BJ (cell line): ENCODE data around the gene ZNF674. TPM values are rescaled to one million over a fixed set of nuclear protein-coding genes. Genes with fewer than 3 reads are reported as not detected.

Source experiments
- CTCF ChIA-PET: fragments of 350-600 bp; formaldehyde crosslinking; extraction: SDS; loops from one replicate; lab custom pipeline; 2021; ENCODE audit warnings: antibody characterized with exemption, inconsistent platforms; lab: Yijun Ruan, JAX
- POLR2A ChIA-PET: fragments of 300-600 bp; sonication (Branson Sonifier 250); formaldehyde crosslinking; extraction: SDS; loops from one replicate; lab custom pipeline; 2021; ENCODE audit warnings: antibody characterized with exemption; lab: Charles Lee
- DNase-seq: peaks from one replicate; pipeline ENCODE4 v3.0.0-alpha.2; 2011; ENCODE audit warnings: low read depth
- H3K27me3 ChIP-seq: 2 replicates; pipeline ENCODE4 v1.6.0; 2011; ENCODE audit warnings: low read length; ENCODE audit not compliant: control insufficient read depth, insufficient read depth
- H3K36me3 ChIP-seq: 2 replicates; pipeline ENCODE4 v1.5.1; 2011; ENCODE audit warnings: low read length; ENCODE audit not compliant: control insufficient read depth, insufficient read depth
- H3K4me3 ChIP-seq: 2 replicates; pipeline ENCODE4 v1.5.1; 2011; ENCODE audit warnings: low read depth, mild to moderate bottlenecking, control low read depth, low read length
- polyA plus RNA-seq: library from polyadenylated mRNA; depleted of rRNA; stranded (reverse); fragments of >200 nt; gene quantifications from 2 replicates; pipeline ENCODE4 v1.2.3, GENCODE V29; 2011
- TF ChIP-seq, protein P1 (sequence below): IDR thresholded peaks from 2 replicates; pipeline ENCODE4 v1.5.1; 2011; ENCODE audit warnings: low read depth, mild to moderate bottlenecking, control low read depth, inconsistent platforms, low read length, moderate library complexity; ENCODE audit not compliant: insufficient read depth

The ZNF674 gene
- polyA plus RNA-seq, 1 experiment = 7.0 TPM

DNA sequence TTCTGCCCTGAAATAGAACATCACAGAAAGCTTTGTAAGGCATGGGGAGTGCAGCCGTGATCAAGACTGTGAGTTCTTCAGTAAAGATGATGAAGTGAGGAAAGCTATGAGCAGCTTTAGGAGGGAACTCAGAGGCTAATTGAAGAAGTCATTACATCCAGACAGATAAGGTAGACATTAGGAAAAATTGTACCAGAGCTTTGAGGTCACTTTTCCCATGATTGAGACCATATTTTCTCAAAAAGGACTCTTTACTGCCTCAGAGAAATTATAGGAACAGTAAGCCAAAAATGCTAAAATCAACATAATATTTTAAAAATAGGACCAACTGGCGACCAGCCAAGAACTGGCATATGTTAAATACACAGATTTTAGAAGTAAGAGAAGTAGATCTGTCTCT is 39.5 kb upstream of the ZNF674 start:
- ChIA-PET CTCF (interaction anchor here (0.7 kb wide), 1 partner anchor 110 kb away, joined by 3 read pairs; no protein-coding TSS in a partner anchor), POLR2A (no interaction called here)
- no peaks in the 10 kb centered on the region for H3K36me3 ChIP-seq
- H3K27me3 ChIP-seq = no peaks in the 10 kb centered on the region
- no peak for DNase-seq
- TF ChIP-seq, protein P1, sequence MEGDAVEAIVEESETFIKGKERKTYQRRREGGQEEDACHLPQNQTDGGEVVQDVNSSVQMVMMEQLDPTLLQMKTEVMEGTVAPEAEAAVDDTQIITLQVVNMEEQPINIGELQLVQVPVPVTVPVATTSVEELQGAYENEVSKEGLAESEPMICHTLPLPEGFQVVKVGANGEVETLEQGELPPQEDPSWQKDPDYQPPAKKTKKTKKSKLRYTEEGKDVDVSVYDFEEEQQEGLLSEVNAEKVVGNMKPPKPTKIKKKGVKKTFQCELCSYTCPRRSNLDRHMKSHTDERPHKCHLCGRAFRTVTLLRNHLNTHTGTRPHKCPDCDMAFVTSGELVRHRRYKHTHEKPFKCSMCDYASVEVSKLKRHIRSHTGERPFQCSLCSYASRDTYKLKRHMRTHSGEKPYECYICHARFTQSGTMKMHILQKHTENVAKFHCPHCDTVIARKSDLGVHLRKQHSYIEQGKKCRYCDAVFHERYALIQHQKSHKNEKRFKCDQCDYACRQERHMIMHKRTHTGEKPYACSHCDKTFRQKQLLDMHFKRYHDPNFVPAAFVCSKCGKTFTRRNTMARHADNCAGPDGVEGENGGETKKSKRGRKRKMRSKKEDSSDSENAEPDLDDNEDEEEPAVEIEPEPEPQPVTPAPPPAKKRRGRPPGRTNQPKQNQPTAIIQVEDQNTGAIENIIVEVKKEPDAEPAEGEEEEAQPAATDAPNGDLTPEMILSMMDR = no peak
- no peak overlapping the region for H3K4me3 ChIP-seq

GRCh38 chrX:46582966-46583365 is 37.7 kb upstream of the ZNF674 start:
- ChIA-PET POLR2A (no interaction called here), CTCF (no interaction called here)
- TF ChIP-seq, protein P1 = no peak
- DNase-seq = peak; percentile 84
- Histone ChIP-seq H3K27me3 (no peaks in the 10 kb centered on the region), H3K36me3 (no peaks in the 10 kb centered on the region), H3K4me3 (no peak overlapping the region)

- Histone ChIP-seq H3K36me3 (no peaks in the 10 kb centered on the region), H3K27me3 (no peaks in the 10 kb centered on the region), H3K4me3 (no peak overlapping the region)
- ChIA-PET CTCF (no interaction called here), POLR2A (no interaction called here)
- TF ChIP-seq, protein P1 = no peak
- DNase-seq = no peak
These were observed 37.1 kb upstream of the ZNF674 start for GRCh38 chrX:46582325-46582724.

DNA sequence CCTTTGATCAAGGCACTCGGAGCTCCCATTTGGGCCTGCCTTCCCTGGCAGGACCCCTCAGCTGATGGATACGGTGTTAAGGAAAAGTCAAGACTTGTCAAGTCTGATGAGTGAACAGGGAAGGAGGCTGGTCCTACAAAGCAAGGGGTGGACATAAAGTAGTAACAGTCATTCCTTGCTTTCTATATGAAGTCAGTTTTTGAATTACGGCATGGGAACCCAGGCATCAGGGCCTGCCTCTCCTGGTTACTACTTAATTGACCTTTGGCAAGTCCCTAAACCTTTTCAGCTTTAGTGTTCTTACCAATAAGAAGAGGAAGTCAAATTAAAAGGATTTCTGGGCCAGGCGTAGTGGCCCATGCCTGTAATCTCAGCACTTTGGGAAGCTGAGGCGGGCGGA is 35.4 kb upstream of the ZNF674 start:
- H3K27me3 ChIP-seq = no peaks in the 10 kb centered on the region
- no peaks in the 10 kb centered on the region for H3K36me3 ChIP-seq
- DNase-seq = no peak
- no peak overlapping the region for H3K4me3 ChIP-seq
- TF ChIP-seq, protein P1 = no peak
- CTCF ChIA-PET = no interaction called here
- POLR2A ChIA-PET = no interaction called here

DNA sequence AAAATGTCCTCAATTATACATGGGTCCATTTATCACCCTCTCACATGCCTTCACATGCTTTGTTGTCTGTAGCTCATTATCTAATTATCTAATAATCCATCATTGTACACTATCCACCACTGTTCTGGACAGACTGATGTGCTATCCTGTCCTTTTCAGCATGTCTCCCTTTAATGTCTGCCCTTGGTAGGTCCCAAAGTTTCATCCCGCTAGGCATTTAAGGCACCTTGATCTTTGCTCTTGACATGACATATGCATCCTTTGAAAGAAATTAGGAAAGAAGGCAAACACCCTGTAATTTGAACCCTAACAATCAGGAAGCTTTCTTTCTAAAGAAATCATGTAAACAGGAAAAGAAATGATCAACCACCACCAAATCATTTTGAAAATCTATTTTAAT is 34.0 kb upstream of the ZNF674 start:
- no peaks in the 10 kb centered on the region for H3K36me3 ChIP-seq
- no peak for DNase-seq
- ChIA-PET POLR2A (no interaction called here), CTCF (no interaction called here)
- no peak overlapping the region for H3K4me3 ChIP-seq
- H3K27me3 ChIP-seq = no peaks in the 10 kb centered on the region
- TF ChIP-seq, protein P1 = no peak
